K562 (cell line): ENCODE measurements around the gene EIPR1. TPM values are rescaled to one million over a fixed set of nuclear protein-coding genes. Genes with fewer than 3 reads are reported as not detected.

Experiments used
- ATAC-seq: fragments of 200-7000 bp; cut with Tn5 transposase; 3 replicates; pipeline ENCODE4 v1.9.1; 2020; ENCODE audit warnings: moderate library complexity
- BruUV-seq: library from RNA; stranded (reverse); fragments of 400-500 nt; replicated peaks from 2 replicates; lab custom pipeline; 2021; lab: Mats Ljungman, UMichigan
- CTCF ChIA-PET: fragments of 300-600 bp; formaldehyde crosslinking; extraction: SDS; loops from one replicate; lab custom pipeline; 2021; ENCODE audit warnings: low intra/inter-chr PET ratio; lab: Yijun Ruan, JAX
- POLR2A ChIA-PET: fragments of 300-600, 350-650 bp; sonication (Branson Sonifier 250); formaldehyde crosslinking; extraction: SDS; loops from one replicate; lab custom pipeline; 2021; ENCODE audit warnings: antibody characterized with exemption, inconsistent platforms; lab: Yijun Ruan, JAX
- DNase-seq, 4 experiments: peaks; one replicate each; pipeline versions ENCODE4 v3.0.0 to v3.0.0-alpha.2; 2011 to 2018; ENCODE audit warnings: low spot score in 3 of 4, mixed read lengths in 3 of 4; ENCODE audit errors: extremely low read depth in 1 of 4
- FAIRE-seq: peaks from 2 replicates; lab custom pipeline; 2011; peaks lifted over from hg19 to GRCh38; lab: Jason Lieb, UNC
- H2AFZ ChIP-seq: 2 replicates; pipeline ENCODE4 v1.6.0; 2011; ENCODE audit warnings: low read depth, low read length, control low read depth, inconsistent platforms
- H3K27ac ChIP-seq: fragments of 200-600 bp; 3 replicates; pipeline ENCODE4 v1.8.0; 2011; ENCODE audit warnings: low read depth, mild to moderate bottlenecking, control low read depth, inconsistent platforms, low read length, moderate library complexity, mixed read lengths; ENCODE audit errors: extremely low read depth
- H3K27me3 ChIP-seq, 2 experiments: fragments of 300-600 bp in 1 of 2; 2 replicates in 1 of 2; 3 replicates in 1 of 2; pipeline versions ENCODE4 v1.6.0 to v1.8.0; 2011; ENCODE audit warnings: inconsistent platforms in 2 of 2, low read length in 2 of 2, mild to moderate bottlenecking in 1 of 2, mixed read lengths in 1 of 2, moderate library complexity in 1 of 2; ENCODE audit not compliant: control insufficient read depth in 2 of 2, insufficient read depth in 2 of 2
- H3K36me3 ChIP-seq: fragments of 300-600 bp; 3 replicates; pipeline ENCODE4 v1.8.0; 2011; ENCODE audit warnings: mild to moderate bottlenecking, low read length, inconsistent platforms; ENCODE audit not compliant: control insufficient read depth, insufficient read depth
- H3K4me1 ChIP-seq, 2 experiments: fragments of 200-600 bp in 1 of 2; replicated peaks in 1 of 2; 2 replicates in 1 of 2; 3 replicates in 1 of 2; pipeline versions ENCODE4 v1.5.1 to v1.8.0; 2011; ENCODE audit warnings: inconsistent platforms in 2 of 2, low read length in 2 of 2, mild to moderate bottlenecking in 1 of 2, mixed read lengths in 1 of 2, moderate library complexity in 1 of 2; ENCODE audit not compliant: control insufficient read depth in 2 of 2, insufficient read depth in 2 of 2
- H3K4me2 ChIP-seq: 2 replicates; pipeline ENCODE4 v1.6.1; 2011; ENCODE audit warnings: low read length, control low read depth, inconsistent platforms, mixed read lengths; ENCODE audit not compliant: insufficient read depth
- H3K4me3 ChIP-seq: fragments of 200-600 bp; sonication (generic), shearing (Covaris generic); 2 replicates; pipeline ENCODE4 v1.5.1; 2016; ENCODE audit warnings: control low read depth, inconsistent platforms
- H3K79me2 ChIP-seq: fragments of 200-600 bp; 3 replicates; pipeline ENCODE4 v1.8.0; 2011; ENCODE audit warnings: low read length, inconsistent platforms; ENCODE audit not compliant: control insufficient read depth, insufficient read depth
- H3K9ac ChIP-seq, 2 experiments: 2 replicates each; pipeline versions ENCODE4 v1.6.0 to v1.6.1; 2011; ENCODE audit warnings: low read depth in 2 of 2, low read length in 2 of 2, control low read depth in 1 of 2, inconsistent platforms in 1 of 2, mild to moderate bottlenecking in 1 of 2, mixed read lengths in 1 of 2; ENCODE audit not compliant: insufficient read depth in 1 of 2
- H3K9me1 ChIP-seq: one replicate; pipeline ENCODE4 v1.6.0; 2011; ENCODE audit warnings: inconsistent platforms, mild to moderate bottlenecking, low read length, moderate library complexity; ENCODE audit not compliant: control insufficient read depth, insufficient read depth
- H3K9me3 ChIP-seq: replicated peaks from 2 replicates; pipeline ENCODE4 v1.5.1; 2011; ENCODE audit warnings: low read depth, low read length, inconsistent platforms; ENCODE audit not compliant: control insufficient read depth, insufficient read depth
- H4K20me1 ChIP-seq: replicated peaks from 2 replicates; pipeline ENCODE4 v1.6.1; 2011; ENCODE audit warnings: low read length, inconsistent platforms, mixed read lengths; ENCODE audit not compliant: control insufficient read depth, insufficient read depth
- HCFC1 ChIP-seq: IDR thresholded peaks from 2 replicates; pipeline ENCODE4 v1.6.1; 2012; ENCODE audit warnings: low read depth, low read length, improper control_type of control experiment
- HDAC2 ChIP-seq: fragments of 450-650 bp; IDR thresholded peaks from 2 replicates; pipeline ENCODE4 v1.6.1; 2016; ENCODE audit warnings: mild to moderate bottlenecking
- JUN ChIP-seq, 2 experiments: sonication (generic) in 1 of 2; formaldehyde crosslinking in 1 of 2; IDR thresholded peaks; 2 replicates each; pipeline versions ENCODE4 v1.6.1 to v1.8.0; 2012 to 2022; ENCODE audit warnings: borderline replicate concordance in 2 of 2, mild to moderate bottlenecking in 2 of 2, improper control_type of control experiment in 1 of 2, low read depth in 1 of 2, low read length in 1 of 2, missing genetic modification reagents in 1 of 2
- L3MBTL2 ChIP-seq: fragments of 450-650 bp; IDR thresholded peaks from 2 replicates; pipeline ENCODE4 v1.6.1; 2016; ENCODE audit warnings: mild to moderate bottlenecking, moderate library complexity
- MBD2 ChIP-seq: sonication (generic); IDR thresholded peaks from 2 replicates; pipeline ENCODE4 v1.6.1; 2016; ENCODE audit warnings: low read depth, borderline replicate concordance
- PRPF4 ChIP-seq: fragments of 200-400 bp; formaldehyde crosslinking; IDR thresholded peaks from one replicate; pipeline ENCODE4 v1.6.1; 2017; ENCODE audit warnings: low read length, low read depth, mild to moderate bottlenecking; ENCODE audit not compliant: insufficient read depth, poor library complexity, severe bottlenecking
- TAF1 ChIP-seq: IDR thresholded peaks from 2 replicates; pipeline ENCODE4 v1.6.1; 2011; ENCODE audit warnings: mild to moderate bottlenecking, low read length, moderate library complexity; ENCODE audit not compliant: insufficient read depth, control insufficient read depth, severe bottlenecking; ENCODE audit errors: extremely low read depth
- ZBTB1 ChIP-seq: sonication (generic); formaldehyde crosslinking; IDR thresholded peaks from 2 replicates; pipeline ENCODE4 v1.8.1; 2023; ENCODE audit warnings: missing genetic modification reagents, low read depth, mild to moderate bottlenecking, borderline replicate concordance
- ZNF766 ChIP-seq: fragments of 200-800 bp; sonication (Bioruptor generic); conservative IDR thresholded peaks from 2 replicates; pipeline ENCODE4 v1.6.1; 2016; ENCODE audit warnings: missing genetic modification characterization, missing compliant biosample characterization
- WGBS: fragments of 100-300 bp; shearing (Covaris generic); methylation state at CpG from one replicate; pipeline ENCODE4 v1.1.6; 2016; ENCODE audit warnings: low coverage, mixed read lengths; ENCODE audit not compliant: insufficient coverage; ENCODE audit errors: missing lambda C conversion rate; 5-methylcytosine and 5-hydroxymethylcytosine counted together
- in situ Hi-C: fragments of 300-500 bp; cut with MboI; formaldehyde crosslinking; loops from 4 replicates; pipeline ENCODE4 v1.15.0; 2018; ENCODE audit warnings: inconsistent platforms, mixed read lengths
- intact Hi-C: fragments of 100-400 bp; cut with micrococcal nuclease; formaldehyde crosslinking; loops from 2 replicates; pipeline ENCODE4 v1.14.2; 2022
- polyA plus RNA-seq, 8 experiments: library from polyadenylated mRNA; depleted of rRNA in 4 of 8; stranded (reverse) in 5 of 8; unstranded in 3 of 8; fragments of >200 nt; fragmentation: Nextera tagmentation in 2 of 8; fragmentation: Illumina TruSeq in 1 of 8; extraction: Ambion mirVana in 2 of 8; extraction: Trizol in 1 of 8; gene quantifications; 2 replicates each; pipeline versions ENCODE4 v1.2.1 to v1.2.3, GENCODE V29; 2011 to 2014; ENCODE audit warnings: inconsistent platforms in 1 of 8, missing spikeins in 1 of 8
- total RNA-seq, 7 experiments: library from RNA; depleted of rRNA in 6 of 7; stranded (reverse); fragments of >200 nt in 6 of 7; fragmentation: Illumina TruSeq in 2 of 7; extraction: Trizol in 2 of 7; gene quantifications; 2 replicates each; pipeline versions ENCODE4 v1.2.1 to v1.2.3, GENCODE V29; 2011 to 2021; ENCODE audit warnings: low replicate concordance in 1 of 7
- TF ChIP-seq, protein P1 (sequence below): sonication (generic); formaldehyde crosslinking; IDR thresholded peaks from 2 replicates; pipeline ENCODE4 v1.8.0; 2023; ENCODE audit warnings: missing genetic modification reagents, mild to moderate bottlenecking, borderline replicate concordance

EIPR1 gene
- total and polyA plus RNA-seq, 9 of the 15 experiments (the other 6 are each of a cell fraction or from before 2014, with no cell fraction given), result 19.9 to 54.4 (median 35.9) TPM

DNA sequence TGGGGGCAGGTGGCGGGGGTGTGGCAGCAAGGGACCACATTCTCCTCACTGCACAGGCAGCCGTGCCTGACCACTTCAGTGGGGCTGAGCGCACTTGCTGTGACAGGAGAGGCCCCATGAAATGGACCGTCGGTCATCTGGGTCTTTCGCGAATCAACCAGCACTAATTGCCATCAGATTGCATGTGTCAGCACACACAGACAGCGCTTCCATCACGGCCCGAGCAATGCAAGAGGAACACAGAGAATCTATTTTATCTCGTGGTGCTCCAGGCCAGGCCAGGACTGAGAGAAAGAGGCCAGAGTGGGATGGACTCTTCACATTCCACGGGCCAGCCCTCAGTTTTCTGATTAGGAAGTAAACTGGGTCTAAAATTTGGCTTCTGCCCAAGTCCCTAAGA is 87.0 kb downstream of the EIPR1 start:
- TF ChIP-seq HCFC1 (no peak), PRPF4 (no peak)
- in situ Hi-C loops (no loop called here), intact Hi-C loops (no loop called here)
- Histone ChIP-seq H3K36me3 (no peaks in the 10 kb centered on the region), H3K9ac (no peak overlapping the region), H3K4me3 (no peak overlapping the region), H3K4me1 (no peaks in the 10 kb centered on the region; a peak in 2 of 5 replicates), H3K27me3 (no peaks in the 10 kb centered on the region), H3K27ac (no peak overlapping the region), H3K9me3 (peaks cover 1% of the 10 kb centered on the region), H3K9me1 (no peaks in the 10 kb centered on the region), H4K20me1 (no peaks in the 10 kb centered on the region; the same call in 1 of the 2 replicates), H3K4me2 (no peak overlapping the region), H3K79me2 (0 out of 3 replicates have a peak, but pooled peaks cover 2% of the 10 kb centered on the region), H2AFZ (no peak overlapping the region)
- FAIRE-seq (no peak), ATAC-seq (no peak), DNase-seq (no peak)
- 84% methylated on average over 12 of the region's 12 CpGs for WGBS
- ChIA-PET CTCF (no interaction called here), POLR2A (no interaction called here)
- no TSS peak for BruUV-seq

DNA sequence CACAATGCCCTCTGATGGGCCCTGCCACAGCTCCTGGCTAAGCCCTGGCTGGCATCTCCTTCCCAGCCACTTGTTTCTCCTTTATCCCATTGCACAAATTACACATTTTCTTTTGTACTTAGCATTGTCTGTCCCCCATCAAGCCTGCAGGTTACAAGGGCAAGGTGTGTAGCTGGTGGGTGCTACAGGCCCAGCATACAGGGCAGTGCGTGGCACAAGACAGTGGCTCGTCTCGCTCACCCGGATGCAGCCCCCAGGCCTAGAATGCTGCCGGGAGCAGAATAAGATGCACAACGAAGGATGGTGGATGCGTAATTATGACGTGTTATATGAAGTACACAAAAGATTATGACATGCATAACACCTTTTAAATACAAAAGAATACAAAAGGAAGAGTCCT is 87.6 kb downstream of the EIPR1 start:
- FAIRE-seq, result no peak
- ATAC-seq, result no peak
- peaks cover 1% of the 10 kb centered on the region for H3K9me3 ChIP-seq
- H3K4me3 ChIP-seq, result no peak overlapping the region
- no peaks in the 10 kb centered on the region for H3K36me3 ChIP-seq
- no peak overlapping the region for H3K9ac ChIP-seq
- no peak for DNase-seq
- H3K27ac ChIP-seq, result no peak overlapping the region
- H3K4me2 ChIP-seq, result no peak overlapping the region
- no peaks in the 10 kb centered on the region; the same call in 1 of the 2 replicates for H4K20me1 ChIP-seq
- no peaks in the 10 kb centered on the region; a peak in 2 of 5 replicates for H3K4me1 ChIP-seq
- POLR2A ChIA-PET, result no interaction called here
- in situ Hi-C loops, result no loop called here
- H3K79me2 ChIP-seq, result 0 out of 3 replicates have a peak, but pooled peaks cover 2% of the 10 kb centered on the region
- CTCF ChIA-PET, result no interaction called here
- no TSS peak for BruUV-seq
- no peaks in the 10 kb centered on the region for H3K27me3 ChIP-seq
- intact Hi-C loops, result no loop called here
- no peak overlapping the region for H2AFZ ChIP-seq
- H3K9me1 ChIP-seq, result no peaks in the 10 kb centered on the region
- 99% methylated on average over 8 of the region's 8 CpGs for WGBS
- TF ChIP-seq HDAC2 (no peak), ZNF766 (CRISPR knock-in tag) (no peak), ZBTB1 (no peak), MBD2 (no peak), JUN (IDR thresholded peaks at IDR 0.05; ENCODE audit: borderline replicate concordance, low read depth, low read length) (no peak), JUN (CRISPR knock-in tag; IDR thresholded peaks at IDR 0.05; ENCODE audit: borderline replicate concordance) (no peak), TAF1 (no peak), L3MBTL2 (no peak)
- TF ChIP-seq, protein P1, sequence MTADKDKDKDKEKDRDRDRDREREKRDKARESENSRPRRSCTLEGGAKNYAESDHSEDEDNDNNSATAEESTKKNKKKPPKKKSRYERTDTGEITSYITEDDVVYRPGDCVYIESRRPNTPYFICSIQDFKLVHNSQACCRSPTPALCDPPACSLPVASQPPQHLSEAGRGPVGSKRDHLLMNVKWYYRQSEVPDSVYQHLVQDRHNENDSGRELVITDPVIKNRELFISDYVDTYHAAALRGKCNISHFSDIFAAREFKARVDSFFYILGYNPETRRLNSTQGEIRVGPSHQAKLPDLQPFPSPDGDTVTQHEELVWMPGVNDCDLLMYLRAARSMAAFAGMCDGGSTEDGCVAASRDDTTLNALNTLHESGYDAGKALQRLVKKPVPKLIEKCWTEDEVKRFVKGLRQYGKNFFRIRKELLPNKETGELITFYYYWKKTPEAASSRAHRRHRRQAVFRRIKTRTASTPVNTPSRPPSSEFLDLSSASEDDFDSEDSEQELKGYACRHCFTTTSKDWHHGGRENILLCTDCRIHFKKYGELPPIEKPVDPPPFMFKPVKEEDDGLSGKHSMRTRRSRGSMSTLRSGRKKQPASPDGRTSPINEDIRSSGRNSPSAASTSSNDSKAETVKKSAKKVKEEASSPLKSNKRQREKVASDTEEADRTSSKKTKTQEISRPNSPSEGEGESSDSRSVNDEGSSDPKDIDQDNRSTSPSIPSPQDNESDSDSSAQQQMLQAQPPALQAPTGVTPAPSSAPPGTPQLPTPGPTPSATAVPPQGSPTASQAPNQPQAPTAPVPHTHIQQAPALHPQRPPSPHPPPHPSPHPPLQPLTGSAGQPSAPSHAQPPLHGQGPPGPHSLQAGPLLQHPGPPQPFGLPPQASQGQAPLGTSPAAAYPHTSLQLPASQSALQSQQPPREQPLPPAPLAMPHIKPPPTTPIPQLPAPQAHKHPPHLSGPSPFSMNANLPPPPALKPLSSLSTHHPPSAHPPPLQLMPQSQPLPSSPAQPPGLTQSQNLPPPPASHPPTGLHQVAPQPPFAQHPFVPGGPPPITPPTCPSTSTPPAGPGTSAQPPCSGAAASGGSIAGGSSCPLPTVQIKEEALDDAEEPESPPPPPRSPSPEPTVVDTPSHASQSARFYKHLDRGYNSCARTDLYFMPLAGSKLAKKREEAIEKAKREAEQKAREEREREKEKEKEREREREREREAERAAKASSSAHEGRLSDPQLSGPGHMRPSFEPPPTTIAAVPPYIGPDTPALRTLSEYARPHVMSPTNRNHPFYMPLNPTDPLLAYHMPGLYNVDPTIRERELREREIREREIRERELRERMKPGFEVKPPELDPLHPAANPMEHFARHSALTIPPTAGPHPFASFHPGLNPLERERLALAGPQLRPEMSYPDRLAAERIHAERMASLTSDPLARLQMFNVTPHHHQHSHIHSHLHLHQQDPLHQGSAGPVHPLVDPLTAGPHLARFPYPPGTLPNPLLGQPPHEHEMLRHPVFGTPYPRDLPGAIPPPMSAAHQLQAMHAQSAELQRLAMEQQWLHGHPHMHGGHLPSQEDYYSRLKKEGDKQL, result no peak
